Posterior vena cava (tissue), 2 donors: Measurements from ENCODE around the gene GRAMD1A. TPM values are rescaled to one million over a fixed set of nuclear protein-coding genes. Genes with fewer than 3 reads are reported as not detected.
"Not testable (repeated sequence)": the region's sequence is repeated elsewhere in the genome, so short reads cannot be mapped to it uniquely, and the experiment has no call there.

Experiments
- DNase-seq: peaks from one replicate; pipeline ENCODE4 v3.0.0-alpha.2; 2020; ENCODE audit warnings: low spot score
- intact Hi-C, 2 donors: fragments of 100-400 bp; cut with DNase I; formaldehyde crosslinking; loops; one replicate each; pipeline versions ENCODE4 v1.14.1 to v1.14.2; 2022 to 2023
- total RNA-seq, 2 donors: library from RNA; stranded (reverse); fragmentation: NEBNext Ultra II Directional; extraction: Animal tissue kit (Norgen Biotek cat#: 25700); gene quantifications; one replicate each; pipeline ENCODE4 v1.2.1, GENCODE V29; 2021
- donor health status: DM: yes; HTN: yes; CAD: no.
- donor health status: DM: yes; HTN: yes; CAD: no.

The GRAMD1A gene
- total RNA-seq, 2 donors from 2014 or later: 83.0 to 87.0 TPM

GRCh38 chr19:35013820-35014754 lies 14.0 kb downstream of the GRAMD1A start:
- intact Hi-C loops: loop anchor here (2.0 to 5.0 kb wide), 2 partner anchors 41 to 42 kb away; no protein-coding TSS in a partner anchor
- DNase-seq: no peak

GRCh38 chr19:35014774-35015173 lies 14.7 kb downstream of the GRAMD1A start:
- intact Hi-C loops: loop anchor here (2.0 to 5.0 kb wide), 2 partner anchors 42 kb away; no protein-coding TSS in a partner anchor
- not testable (repeated sequence) for DNase-seq

- DNase-seq: no peak
- intact Hi-C loops: loop anchor here in 1 of 2 donors (2.0 kb wide), 1 partner anchor 43 kb away; no protein-coding TSS in a partner anchor
Observed at GRCh38 chr19:35015270-35015953, 15.3 kb downstream of the GRAMD1A start.

- DNase-seq: no peak
- intact Hi-C loops: loop anchor here in 1 of 2 donors (2.0 kb wide), 1 partner anchor 43 kb away; no protein-coding TSS in a partner anchor
Observed at GRCh38 chr19:35015954-35016351, 15.8 kb downstream of the GRAMD1A start.

GRCh38 chr19:35017507-35017906 lies 17.4 kb downstream of the GRAMD1A start:
- no peak for DNase-seq
- intact Hi-C loops: no loop called here

- intact Hi-C loops: no loop called here
- no peak for DNase-seq
Observed at GRCh38 chr19:35018379-35018778, 18.3 kb downstream of the GRAMD1A start.

GRCh38 chr19:35019144-35019543 lies 19.0 kb downstream of the GRAMD1A start:
- intact Hi-C loops: no loop called here
- no peak for DNase-seq

- DNase-seq: no peak
- intact Hi-C loops: no loop called here
Observed at GRCh38 chr19:35021016-35021415, 20.9 kb downstream of the GRAMD1A start.

GRCh38 chr19:35021596-35021995 lies 21.5 kb downstream of the GRAMD1A start:
- intact Hi-C loops: no loop called here
- DNase-seq: no peak

- DNase-seq: no peak
- intact Hi-C loops: no loop called here
Observed at GRCh38 chr19:35022460-35022859, 22.3 kb downstream of the GRAMD1A start.

- no peak for DNase-seq
- intact Hi-C loops: no loop called here
Observed at GRCh38 chr19:35023428-35023827, 23.3 kb downstream of the GRAMD1A start.

- DNase-seq: no peak
- intact Hi-C loops: no loop called here
Observed at GRCh38 chr19:35024095-35024494, 24.0 kb downstream of the GRAMD1A start.

- DNase-seq: no peak
- intact Hi-C loops: no loop called here
Observed at GRCh38 chr19:35025969-35026368, 25.8 kb downstream of the GRAMD1A start.

GRCh38 chr19:35026418-35026817 lies 26.3 kb downstream of the GRAMD1A start:
- DNase-seq: no peak
- intact Hi-C loops: no loop called here

GRCh38 chr19:35027009-35027408 lies 26.9 kb downstream of the GRAMD1A start:
- intact Hi-C loops: no loop called here
- no peak for DNase-seq

GRCh38 chr19:35027851-35028599 lies 27.9 kb downstream of the GRAMD1A start:
- intact Hi-C loops: no loop called here
- no peak for DNase-seq

GRCh38 chr19:35028600-35028885 lies 28.4 kb downstream of the GRAMD1A start:
- DNase-seq, intact Hi-C loops: not testable (repeated sequence)

GRCh38 chr19:35029275-35029736 lies 29.2 kb downstream of the GRAMD1A start:
- intact Hi-C loops, DNase-seq: not testable (repeated sequence)

GRCh38 chr19:35029737-35030256 lies 29.7 kb downstream of the GRAMD1A start:
- intact Hi-C loops: no loop called here
- DNase-seq: no peak
